Measurements from ENCODE around the gene SPATA16. TPM values are rescaled to one million over a fixed set of nuclear protein-coding genes. Genes with fewer than 3 reads are reported as not detected.

Gene SPATA16
- total RNA-seq, 4 donors from 2014 or later: not detected

DNA sequence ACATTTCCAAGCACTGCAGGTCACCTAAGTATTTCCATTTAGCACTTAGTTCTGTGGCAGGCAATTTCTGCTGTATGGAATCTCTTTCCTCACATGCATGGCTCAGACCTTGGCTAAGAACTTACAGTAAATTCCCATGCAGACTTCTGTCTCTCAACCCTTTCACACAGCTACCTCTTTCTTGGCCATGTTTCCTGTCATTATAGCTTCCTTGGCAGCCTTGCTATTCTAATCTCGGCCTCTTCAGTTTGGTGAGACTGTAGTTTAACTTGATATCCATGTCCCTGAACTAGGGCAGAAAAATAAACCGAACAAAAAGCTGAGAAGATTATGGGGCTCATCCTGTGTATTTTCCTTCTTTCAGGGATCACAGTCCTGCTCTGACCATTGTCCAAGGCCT, 96.0 kb downstream of the SPATA16 start:
- Histone ChIP-seq H3K27me3 (no peaks in the 10 kb centered on the region), H3K27ac (no peak overlapping the region), H3K4me3 (no peak overlapping the region), H3K9me3 (no peaks in the 10 kb centered on the region), H3K36me3 (no peaks in the 10 kb centered on the region), H3K4me1 (no peaks in the 10 kb centered on the region)
- TF ChIP-seq POLR2A (IDR thresholded peaks at IDR 0.05) (no peak), EP300 (IDR thresholded peaks at IDR 0.05) (no peak), POLR2AphosphoS5 (IDR thresholded peaks at IDR 0.05) (no peak)
- TF ChIP-seq, protein P1, sequence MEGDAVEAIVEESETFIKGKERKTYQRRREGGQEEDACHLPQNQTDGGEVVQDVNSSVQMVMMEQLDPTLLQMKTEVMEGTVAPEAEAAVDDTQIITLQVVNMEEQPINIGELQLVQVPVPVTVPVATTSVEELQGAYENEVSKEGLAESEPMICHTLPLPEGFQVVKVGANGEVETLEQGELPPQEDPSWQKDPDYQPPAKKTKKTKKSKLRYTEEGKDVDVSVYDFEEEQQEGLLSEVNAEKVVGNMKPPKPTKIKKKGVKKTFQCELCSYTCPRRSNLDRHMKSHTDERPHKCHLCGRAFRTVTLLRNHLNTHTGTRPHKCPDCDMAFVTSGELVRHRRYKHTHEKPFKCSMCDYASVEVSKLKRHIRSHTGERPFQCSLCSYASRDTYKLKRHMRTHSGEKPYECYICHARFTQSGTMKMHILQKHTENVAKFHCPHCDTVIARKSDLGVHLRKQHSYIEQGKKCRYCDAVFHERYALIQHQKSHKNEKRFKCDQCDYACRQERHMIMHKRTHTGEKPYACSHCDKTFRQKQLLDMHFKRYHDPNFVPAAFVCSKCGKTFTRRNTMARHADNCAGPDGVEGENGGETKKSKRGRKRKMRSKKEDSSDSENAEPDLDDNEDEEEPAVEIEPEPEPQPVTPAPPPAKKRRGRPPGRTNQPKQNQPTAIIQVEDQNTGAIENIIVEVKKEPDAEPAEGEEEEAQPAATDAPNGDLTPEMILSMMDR (IDR thresholded peaks at IDR 0.05): no peak
- WGBS: 86% methylated on average over 2 of the region's 2 CpGs
- DNase-seq (ENCODE audit: low spot score in 2 of 2): no peak

DNA sequence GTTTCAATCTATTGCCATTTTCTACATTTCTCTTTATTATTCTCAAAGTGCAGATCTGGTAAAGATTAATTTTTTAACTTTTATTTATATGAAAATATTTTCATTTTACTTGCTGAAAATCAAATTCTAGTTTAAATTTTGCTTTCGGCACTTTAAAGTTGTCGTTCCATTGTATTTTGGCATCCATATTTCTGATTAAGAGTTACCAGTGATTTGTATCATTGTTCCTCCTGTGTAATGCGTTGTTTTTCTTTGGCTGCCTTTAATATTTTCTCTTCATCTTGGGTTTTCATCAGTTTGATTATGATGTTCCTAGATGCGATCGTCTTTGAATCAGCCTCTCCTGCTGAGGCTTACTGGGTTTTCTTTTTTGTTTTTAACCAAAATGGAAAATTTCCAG, 97.3 kb downstream of the SPATA16 start:
- Histone ChIP-seq H3K4me3 (no peak overlapping the region), H3K27ac (no peak overlapping the region), H3K36me3 (no peaks in the 10 kb centered on the region), H3K27me3 (no peaks in the 10 kb centered on the region), H3K4me1 (no peaks in the 10 kb centered on the region), H3K9me3 (no peaks in the 10 kb centered on the region)
- TF ChIP-seq EP300 (IDR thresholded peaks at IDR 0.05): no peak
- TF ChIP-seq POLR2A (IDR thresholded peaks at IDR 0.05): no peak
- TF ChIP-seq POLR2AphosphoS5 (IDR thresholded peaks at IDR 0.05): no peak
- TF ChIP-seq, protein P1 (IDR thresholded peaks at IDR 0.05): no peak
- WGBS: 93% methylated on average over 5 of the region's 5 CpGs
- DNase-seq (ENCODE audit: low spot score in 2 of 2): no peak

DNA sequence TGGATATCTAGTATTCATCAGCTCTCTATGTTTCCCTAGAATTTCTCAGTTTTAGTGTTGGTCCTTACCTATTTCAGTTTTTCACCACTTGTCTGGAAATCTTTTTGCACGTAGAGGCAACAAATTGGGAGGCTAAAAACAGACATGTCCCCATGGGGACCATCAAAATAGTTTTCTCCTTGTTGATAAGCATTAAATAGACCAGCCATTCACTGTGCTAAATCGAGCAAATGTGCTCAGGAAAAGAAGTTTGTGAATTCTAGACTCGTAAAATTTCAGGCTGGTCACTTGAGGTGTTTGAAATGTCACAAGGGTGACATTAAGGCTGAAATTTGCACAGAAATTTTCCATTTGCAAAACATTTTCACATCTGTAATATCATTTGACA, 102.6 kb downstream of the SPATA16 start:
- 80% methylated on average over 3 of the region's 3 CpGs for WGBS
- H3K4me1 ChIP-seq: no peaks in the 10 kb centered on the region
- no peak for TF ChIP-seq POLR2A (IDR thresholded peaks at IDR 0.05)
- TF ChIP-seq EP300 (IDR thresholded peaks at IDR 0.05): no peak
- TF ChIP-seq, protein P1 (IDR thresholded peaks at IDR 0.05): no peak
- no peak for TF ChIP-seq POLR2AphosphoS5 (IDR thresholded peaks at IDR 0.05)
- no peaks in the 10 kb centered on the region for H3K36me3 ChIP-seq
- H3K4me3 ChIP-seq: no peak overlapping the region
- H3K9me3 ChIP-seq: no peaks in the 10 kb centered on the region
- no peak for DNase-seq (ENCODE audit: low spot score in 2 of 2)
- H3K27me3 ChIP-seq: no peaks in the 10 kb centered on the region
- no peak overlapping the region for H3K27ac ChIP-seq

DNA sequence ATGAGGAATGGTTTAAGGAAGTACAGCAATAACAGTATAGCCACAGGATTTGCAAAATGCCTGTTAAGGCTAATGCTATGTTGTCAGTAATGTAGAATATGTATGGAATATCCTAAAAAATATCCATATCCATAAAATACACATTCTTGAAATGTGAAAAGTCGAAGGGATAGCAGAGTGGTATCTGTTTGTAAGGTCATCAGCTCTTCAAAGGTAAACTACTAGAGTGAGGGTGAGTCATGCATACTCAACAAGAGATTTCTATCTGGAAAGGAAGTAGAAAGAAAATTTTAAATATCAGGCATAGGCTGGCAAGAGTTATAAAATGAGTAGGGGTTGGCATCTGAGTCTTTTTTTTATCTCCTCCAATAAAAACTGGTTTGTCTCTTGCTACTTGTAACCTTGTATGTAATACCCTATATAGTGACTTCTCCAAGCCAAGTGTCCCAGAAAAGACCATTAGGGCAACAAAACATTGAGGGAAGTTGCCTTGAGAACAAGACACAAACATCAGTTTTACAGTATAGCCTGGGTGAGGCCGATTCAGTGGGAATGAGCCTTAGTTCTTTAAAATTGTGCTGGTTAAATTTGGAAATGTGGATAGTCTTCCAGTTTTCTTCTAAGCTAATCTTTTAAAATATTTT, 103.1 kb downstream of the SPATA16 start:
- Histone ChIP-seq H3K9me3 (no peaks in the 10 kb centered on the region), H3K27me3 (no peaks in the 10 kb centered on the region), H3K27ac (no peak overlapping the region), H3K4me1 (no peaks in the 10 kb centered on the region), H3K4me3 (no peak overlapping the region), H3K36me3 (no peaks in the 10 kb centered on the region)
- DNase-seq (ENCODE audit: low spot score in 2 of 2): no peak
- TF ChIP-seq POLR2A (IDR thresholded peaks at IDR 0.05) (no peak), POLR2AphosphoS5 (IDR thresholded peaks at IDR 0.05) (no peak), EP300 (IDR thresholded peaks at IDR 0.05) (no peak)
- TF ChIP-seq, protein P1 (IDR thresholded peaks at IDR 0.05): no peak
- 83% methylated on average over 2 of the region's 2 CpGs for WGBS

DNA sequence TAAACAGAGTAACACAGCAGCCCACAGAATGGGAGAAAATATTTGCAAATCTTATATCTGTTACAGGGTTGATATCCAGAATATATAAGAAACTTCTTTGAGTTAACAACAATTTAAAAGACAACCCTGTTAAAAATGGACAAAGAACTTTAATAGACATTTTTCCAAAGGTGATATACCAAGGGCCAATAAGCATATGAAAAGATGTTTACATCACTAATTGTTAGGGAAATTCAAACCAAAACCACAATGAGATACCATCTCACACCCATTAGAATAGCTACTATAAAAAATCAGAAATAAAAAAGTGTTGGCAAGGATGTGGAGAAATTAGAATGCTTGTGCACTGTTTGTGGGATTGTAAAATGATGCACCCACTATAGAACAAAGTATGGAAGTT, 110.8 kb downstream of the SPATA16 start:
- Histone ChIP-seq H3K9me3 (no peaks in the 10 kb centered on the region), H3K4me3 (no peak overlapping the region), H3K27me3 (no peaks in the 10 kb centered on the region), H3K27ac (no peak overlapping the region), H3K36me3 (no peaks in the 10 kb centered on the region), H3K4me1 (no peaks in the 10 kb centered on the region)
- no peak for DNase-seq (ENCODE audit: low spot score in 2 of 2)
- TF ChIP-seq EP300 (IDR thresholded peaks at IDR 0.05) (no peak), POLR2AphosphoS5 (IDR thresholded peaks at IDR 0.05) (no peak), POLR2A (IDR thresholded peaks at IDR 0.05) (no peak)
- TF ChIP-seq, protein P1 (IDR thresholded peaks at IDR 0.05): no peak

Measured in suprapubic skin (tissue), 4 donors.